EL (cell line): ENCODE data around the gene ZNF516.

ENCODE experiments used
- DNase-seq: peaks from one replicate; pipeline ENCODE4 v3.0.0-alpha.2; 2016

The ZNF516 gene

DNA sequence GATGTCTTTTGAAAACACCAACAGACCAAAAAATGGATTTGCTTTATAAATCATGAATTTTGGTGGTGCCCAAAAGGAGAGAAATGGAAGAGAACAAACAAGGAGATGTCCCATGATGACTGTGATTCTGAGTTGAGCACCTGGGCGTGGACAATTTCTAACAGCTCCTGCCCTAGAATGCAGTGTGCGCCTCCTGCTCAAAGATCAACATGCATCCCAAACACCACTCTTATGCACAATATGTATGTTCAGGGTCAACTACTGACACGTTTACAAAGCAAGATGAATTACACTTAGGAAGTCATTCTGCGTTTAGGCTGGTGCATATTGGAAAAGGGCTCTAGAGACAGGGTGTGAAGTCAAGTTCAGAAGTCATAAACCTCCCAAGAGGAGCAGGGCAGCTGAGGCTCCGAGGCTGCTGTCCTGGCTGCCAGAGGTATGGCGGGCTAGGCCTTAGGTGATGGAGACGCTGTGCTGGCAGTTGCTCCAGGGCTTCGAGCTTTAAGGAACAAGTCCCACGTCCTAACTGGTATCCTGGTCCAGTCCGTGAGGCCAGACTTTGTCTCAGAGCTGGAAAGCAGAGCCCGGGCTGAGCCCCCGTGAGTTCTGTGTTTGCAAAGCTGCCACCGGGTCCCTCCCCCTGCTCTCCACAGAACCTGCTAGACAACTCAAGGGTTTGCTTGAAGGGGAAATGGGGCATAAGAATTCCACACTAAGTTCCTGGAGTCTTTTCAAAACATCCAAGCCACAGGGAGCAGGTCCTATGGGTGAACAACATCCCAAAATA lies 74.0 kb downstream of the ZNF516 start:
- no peak for DNase-seq

- no peak for DNase-seq
These were observed 75.2 kb downstream of the ZNF516 start for GRCh38 chr18:76419811-76420210.

GRCh38 chr18:76416911-76417310 lies 78.1 kb downstream of the ZNF516 start:
- DNase-seq, result no peak

- DNase-seq, result no peak
These were observed 80.0 kb downstream of the ZNF516 start for GRCh38 chr18:76414936-76415621.

- DNase-seq, result peak; percentile 51
These were observed 82.0 kb downstream of the ZNF516 start for GRCh38 chr18:76412818-76413565.

DNA sequence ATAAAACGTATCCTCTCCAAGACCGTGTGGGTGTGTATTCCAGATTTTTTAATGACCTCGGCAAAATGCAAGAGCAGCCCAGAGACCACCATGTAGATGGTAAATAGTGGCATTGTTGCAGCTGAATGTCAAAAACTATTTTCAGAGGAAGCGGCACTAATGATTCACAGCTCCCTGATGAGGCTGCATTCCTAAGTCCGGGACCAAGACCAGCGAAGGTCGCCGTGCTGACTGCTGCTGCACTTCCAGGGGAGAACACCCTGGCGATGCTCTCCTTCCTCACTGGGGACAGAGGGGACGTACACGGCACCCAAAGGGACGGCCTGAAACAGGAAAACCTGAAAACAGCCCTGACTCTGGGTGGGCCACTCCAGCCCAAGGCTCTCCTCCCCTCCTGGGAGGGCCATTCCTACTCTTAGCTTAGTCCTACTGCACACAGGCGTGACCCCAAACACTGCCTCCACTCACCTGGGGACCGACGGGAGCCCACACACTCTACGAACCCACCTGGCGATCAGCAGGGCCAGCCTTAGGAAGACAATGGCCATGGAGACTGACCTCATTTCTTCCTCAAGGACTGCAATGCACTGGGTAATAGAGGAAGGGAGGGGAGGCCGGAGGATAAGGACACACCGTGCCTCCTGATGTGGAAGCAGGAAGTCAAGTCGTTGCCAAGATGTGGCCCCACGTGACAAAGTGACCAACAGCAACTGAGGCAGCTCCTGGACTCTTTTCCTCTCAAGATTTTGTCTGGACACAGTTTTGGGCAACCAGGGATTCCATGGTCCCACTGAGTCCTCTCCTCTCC lies 82.8 kb downstream of the ZNF516 start:
- peak; percentile 62 for DNase-seq

DNA sequence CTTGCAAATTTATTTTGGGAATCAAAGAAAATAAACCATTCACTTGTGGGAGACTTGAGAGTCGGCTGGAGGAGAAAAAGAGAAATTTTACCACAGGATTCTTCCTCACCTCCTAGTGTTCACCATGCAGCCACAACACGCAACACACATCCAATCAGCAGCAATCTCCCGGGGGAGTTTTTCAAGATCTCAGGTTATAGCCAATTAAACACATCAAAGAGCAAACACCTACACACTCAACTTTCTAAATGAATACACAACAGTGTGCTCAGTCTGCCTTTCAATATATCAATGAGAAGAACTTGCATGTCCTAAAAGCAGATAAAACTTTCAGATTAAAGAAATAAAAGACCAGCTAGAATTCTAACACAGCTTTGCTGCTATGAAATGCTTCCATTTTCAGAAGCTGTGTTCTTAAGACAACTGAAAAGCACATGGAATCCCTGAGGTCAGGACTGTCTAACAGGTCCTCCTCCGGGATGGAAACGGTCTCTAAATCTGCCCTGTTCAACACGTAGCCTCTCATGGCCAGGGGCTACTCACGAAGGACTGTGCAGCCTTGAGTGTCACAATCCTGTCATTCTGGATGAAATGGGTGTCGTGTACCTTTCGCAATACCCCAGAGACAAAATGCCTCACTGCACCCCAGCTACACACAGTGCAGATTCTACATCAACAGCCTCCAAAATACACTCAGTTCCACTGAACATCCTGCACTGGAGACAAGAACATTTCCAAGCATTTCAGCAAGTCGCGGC lies 84.2 kb downstream of the ZNF516 start:
- no peak for DNase-seq

- no peak for DNase-seq
These were observed 85.0 kb downstream of the ZNF516 start for GRCh38 chr18:76410033-76410432.

DNA sequence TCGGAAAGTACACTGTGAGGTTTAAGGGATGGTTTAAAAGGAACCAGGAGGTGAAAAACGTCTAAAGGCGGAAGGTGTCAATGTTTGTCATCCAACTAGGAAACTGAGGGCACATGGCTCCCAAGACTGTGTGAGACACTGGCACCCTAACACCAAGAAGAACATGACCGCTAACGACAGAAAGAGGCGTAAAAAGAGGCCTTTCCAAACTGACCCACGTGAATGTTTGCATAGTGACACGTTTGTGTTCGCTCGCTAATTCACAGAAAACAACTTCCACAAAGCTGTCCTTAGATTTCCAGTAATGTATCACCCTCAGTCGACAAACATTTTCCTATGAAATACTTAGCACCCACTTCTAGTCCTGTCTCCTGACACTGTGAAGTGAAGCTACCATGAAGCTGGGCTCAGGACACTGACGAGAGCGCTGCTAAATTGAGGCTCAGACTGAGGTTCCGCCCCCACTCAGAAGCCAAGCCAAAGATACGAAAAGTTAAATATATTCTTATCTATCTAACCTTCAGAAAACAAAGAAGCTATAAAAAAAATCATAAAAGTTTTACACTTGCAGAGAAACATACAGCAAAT lies 86.5 kb downstream of the ZNF516 start:
- no peak for DNase-seq

- DNase-seq, result no peak
These were observed 87.4 kb downstream of the ZNF516 start for GRCh38 chr18:76407681-76408080.

GRCh38 chr18:76406791-76407190 lies 88.3 kb downstream of the ZNF516 start:
- no peak for DNase-seq

DNA sequence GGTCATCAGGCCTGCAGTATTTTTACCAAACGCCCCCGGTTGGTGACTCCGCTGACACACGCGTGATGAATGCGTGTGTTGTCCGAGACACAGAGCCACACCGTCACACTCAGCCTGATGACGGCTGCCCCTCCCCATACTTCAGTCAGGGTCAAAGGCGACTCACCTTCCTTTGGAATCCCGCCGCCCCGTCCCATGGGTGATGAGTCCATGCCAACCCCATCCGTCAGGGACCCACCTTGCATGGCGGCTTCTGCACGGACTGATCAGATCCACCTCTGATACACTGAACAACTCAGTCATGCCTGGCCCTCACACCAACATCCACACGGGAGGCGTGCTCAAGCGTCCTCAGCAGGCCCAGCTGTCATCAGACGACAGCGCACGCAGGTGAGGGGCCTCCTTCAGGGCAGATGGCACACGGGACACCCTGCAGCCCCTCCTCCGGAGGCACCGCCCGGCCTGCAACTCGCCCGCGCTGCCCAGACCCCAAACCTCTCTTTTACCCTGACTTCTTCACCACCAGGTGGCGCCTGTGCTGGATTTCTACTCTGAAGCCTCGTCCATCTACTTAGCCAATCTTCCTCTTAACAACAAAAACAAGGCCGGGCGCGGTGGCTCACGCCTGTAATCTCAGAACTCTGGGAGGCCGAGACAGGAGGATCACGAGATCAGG lies 89.2 kb downstream of the ZNF516 start:
- peak; percentile 42 for DNase-seq

DNA sequence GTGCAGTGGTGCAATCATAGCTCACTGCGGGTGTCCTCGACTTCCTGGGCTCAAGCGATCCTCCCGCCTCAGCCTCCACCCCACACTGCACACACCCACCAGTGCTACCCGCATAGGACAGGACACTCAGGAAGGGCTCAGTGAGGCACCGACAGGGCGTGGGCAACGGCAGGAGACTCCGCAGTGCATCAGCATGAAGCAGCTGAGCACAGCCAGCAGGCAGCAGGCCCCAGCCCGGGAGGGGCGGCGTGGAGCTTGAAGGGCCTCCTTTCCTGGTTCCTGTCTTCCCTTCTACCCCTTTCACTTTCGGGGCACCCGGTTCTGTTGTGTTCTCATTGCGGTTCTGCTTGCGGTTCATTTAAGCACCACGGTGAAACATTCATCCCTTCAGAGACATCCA lies 89.8 kb downstream of the ZNF516 start:
- no peak for DNase-seq

DNA sequence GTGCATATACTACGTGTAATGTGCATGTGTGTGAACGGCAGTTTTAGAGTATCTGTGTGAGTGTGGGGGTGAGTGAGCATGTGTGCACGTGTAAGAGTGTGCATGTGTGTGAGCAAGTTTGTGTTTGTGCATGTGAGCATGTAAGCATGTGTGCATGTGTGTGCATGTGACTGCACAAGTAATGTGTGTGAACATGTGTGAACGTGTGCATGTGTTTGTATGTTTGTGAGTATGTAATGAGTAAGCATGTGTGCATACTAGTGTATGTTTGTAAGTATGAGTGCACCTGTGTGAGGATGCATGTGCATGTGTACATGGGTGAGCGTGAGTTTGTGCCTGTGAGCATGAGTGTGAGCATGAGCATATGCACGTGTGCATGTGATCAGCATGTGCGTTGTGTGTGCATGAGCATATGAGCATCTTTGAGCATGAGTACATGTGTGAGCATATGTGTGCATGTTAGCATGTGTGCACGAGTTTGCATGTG lies 90.7 kb downstream of the ZNF516 start:
- DNase-seq, result no peak

DNA sequence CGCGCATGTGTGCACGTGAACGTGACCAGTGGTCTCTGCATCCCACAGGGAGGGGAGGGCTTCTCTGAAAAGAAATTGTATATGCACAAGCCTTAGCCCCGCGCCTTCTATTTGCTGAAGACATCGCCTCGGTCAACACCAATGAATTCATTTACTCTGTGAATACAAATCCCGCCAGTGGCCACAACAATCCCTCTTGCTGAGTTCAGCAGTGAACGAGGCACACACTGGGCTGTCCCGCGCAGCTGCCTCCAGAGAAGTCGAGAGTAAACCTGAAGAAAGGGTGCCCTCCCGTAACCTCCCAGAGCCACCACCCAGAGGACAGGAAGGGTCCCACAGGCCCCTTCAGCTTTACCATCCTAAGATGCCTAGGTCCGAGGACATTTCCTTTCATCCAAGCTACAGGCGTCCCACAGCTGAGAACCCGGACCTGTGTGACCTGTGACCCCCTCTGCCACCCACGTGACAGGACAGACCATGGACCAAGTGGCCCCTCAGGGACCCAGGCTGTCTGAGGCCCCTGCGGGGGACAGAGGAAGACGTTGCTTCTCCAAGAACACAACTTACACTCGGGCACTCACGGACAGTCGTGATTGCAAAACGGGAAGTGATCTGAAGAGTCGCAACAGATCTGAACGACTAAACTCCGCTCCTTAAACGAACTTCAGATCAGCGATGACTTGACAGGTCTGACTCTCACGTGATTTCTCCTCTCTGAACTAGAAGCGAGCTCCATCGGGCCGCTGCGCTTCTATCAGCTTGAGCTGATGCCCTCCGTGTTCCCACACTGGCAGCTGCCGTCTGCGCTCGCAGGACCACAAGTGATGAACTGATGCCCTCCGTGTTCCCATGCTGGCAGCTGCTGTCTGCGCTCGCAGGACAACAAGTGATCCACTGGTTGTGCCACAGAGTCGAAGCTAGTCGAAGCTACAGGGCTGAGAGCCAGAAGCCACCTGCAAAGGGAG lies 92.7 kb downstream of the ZNF516 start:
- no peak for DNase-seq

GRCh38 chr18:76401498-76401897 lies 93.5 kb downstream of the ZNF516 start:
- no peak for DNase-seq

GRCh38 chr18:76399613-76400391 lies 95.2 kb downstream of the ZNF516 start:
- DNase-seq, result no peak

DNA sequence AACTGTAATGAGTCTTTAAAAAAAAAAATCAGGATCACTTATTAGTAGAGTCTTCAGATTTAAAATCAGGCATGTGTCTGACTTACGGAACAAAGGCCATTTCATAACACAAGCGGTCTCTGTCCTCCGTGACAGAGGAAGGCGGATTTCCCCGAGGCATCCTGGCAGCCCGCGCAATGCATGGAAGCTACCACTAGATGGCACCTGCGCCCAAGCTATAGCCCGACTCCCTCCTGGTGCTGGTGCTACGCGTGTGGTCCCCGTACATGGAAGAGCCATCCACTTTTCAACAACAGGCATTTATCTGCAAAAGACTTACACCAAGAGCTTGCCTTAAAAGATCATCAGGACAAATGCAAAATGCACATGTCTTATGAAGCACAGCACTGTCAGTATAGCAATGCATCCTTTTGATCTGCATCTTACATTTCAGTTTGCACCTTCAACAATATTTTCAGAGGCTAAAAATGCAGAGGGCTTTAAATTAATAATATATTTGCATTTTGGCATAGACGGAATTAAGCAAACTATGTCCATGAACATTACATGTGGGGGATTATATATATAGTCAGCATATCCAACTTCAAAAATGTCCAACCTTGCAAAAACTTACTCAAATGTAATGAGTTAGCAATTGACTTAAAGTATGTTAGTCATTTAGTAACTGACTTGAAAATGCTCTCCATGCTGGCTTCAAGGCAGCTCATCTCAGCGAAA lies 96.0 kb downstream of the ZNF516 start:
- peak; percentile 69 for DNase-seq
